GM12874 (cell line): Measurements from ENCODE around the gene RPP30.

Experiments
- CTCF ChIP-seq: IDR thresholded peaks from 2 replicates; pipeline ENCODE4 v1.5.1; 2011; ENCODE audit warnings: low read depth, mild to moderate bottlenecking, control low read depth, low read length, moderate library complexity; ENCODE audit not compliant: insufficient read depth

Gene RPP30

GRCh38 chr10:90889636-90890035 is 17.9 kb downstream of the RPP30 start:
- TF ChIP-seq CTCF: no peak

GRCh38 chr10:90890347-90890746 is 18.6 kb downstream of the RPP30 start:
- no peak for TF ChIP-seq CTCF

- TF ChIP-seq CTCF: no peak
Observed at GRCh38 chr10:90893190-90893589, 21.4 kb downstream of the RPP30 start.

GRCh38 chr10:90905925-90906324 is 34.2 kb downstream of the RPP30 start:
- TF ChIP-seq CTCF: no peak

GRCh38 chr10:90906596-90906995 is 34.8 kb downstream of the RPP30 start:
- no peak for TF ChIP-seq CTCF

- peak; percentile 65 for TF ChIP-seq CTCF
Observed at GRCh38 chr10:90911133-90912051, 39.6 kb downstream of the RPP30 start.

- no peak for TF ChIP-seq CTCF
Observed at GRCh38 chr10:90912174-90912573, 40.4 kb downstream of the RPP30 start.
